Colonic mucosa (tissue), 4 donors: ENCODE measurements around the gene NFE2L1. TPM values are rescaled to one million over a fixed set of nuclear protein-coding genes. Genes with fewer than 3 reads are reported as not detected.

Source experiments
- DNase-seq: peaks from one replicate; pipeline ENCODE4 v3.0.0-alpha.2; 2020
- H3K27ac ChIP-seq: fragments of 200-600 bp; one replicate; pipeline ENCODE4 v1.8.0; 2021
- H3K27me3 ChIP-seq: fragments of 200-600 bp; one replicate; pipeline ENCODE4 v1.8.0; 2021
- H3K36me3 ChIP-seq: fragments of 200-600 bp; one replicate; pipeline ENCODE4 v1.8.0; 2021
- H3K4me1 ChIP-seq: fragments of 200-600 bp; one replicate; pipeline ENCODE4 v1.8.0; 2021; ENCODE audit warnings: mild to moderate bottlenecking
- H3K4me3 ChIP-seq: fragments of 200-600 bp; one replicate; pipeline ENCODE4 v1.8.0; 2021
- H3K9ac ChIP-seq, 2 donors: one replicate each; pipeline ENCODE4 v1.7.0; 2013; ENCODE audit warnings: control low read depth in 2 of 2, low read depth in 2 of 2, low read length in 2 of 2
- H3K9me3 ChIP-seq: fragments of 200-600 bp; one replicate; pipeline ENCODE4 v1.8.0; 2021
- CTCF ChIP-seq: fragments of 200-600 bp; IDR thresholded peaks from one replicate; pipeline ENCODE4 v1.8.0; 2022; ENCODE audit warnings: antibody characterized with exemption, mild to moderate bottlenecking
- intact Hi-C: fragments of 100-400 bp; cut with DNase I; formaldehyde crosslinking; loops from one replicate; pipeline ENCODE4 v1.14.1; 2022
- total RNA-seq, 2 donors: library from RNA; stranded (reverse); fragmentation: NEBNext Ultra II Directional in 1 of 2; extraction: Animal tissue kit (Norgen Biotek cat#: 25700) in 1 of 2; gene quantifications; one replicate each; pipeline ENCODE4 v1.2.1, GENCODE V29; 2021
- donor health status: healthy.
- donor health status: DM: no; HTN: no; CAD: no.
- donor health status: DM: no; HTN: no; CAD: no.

NFE2L1 gene
- total RNA-seq, 2 donors from 2014 or later, result 158 to 264 TPM

DNA sequence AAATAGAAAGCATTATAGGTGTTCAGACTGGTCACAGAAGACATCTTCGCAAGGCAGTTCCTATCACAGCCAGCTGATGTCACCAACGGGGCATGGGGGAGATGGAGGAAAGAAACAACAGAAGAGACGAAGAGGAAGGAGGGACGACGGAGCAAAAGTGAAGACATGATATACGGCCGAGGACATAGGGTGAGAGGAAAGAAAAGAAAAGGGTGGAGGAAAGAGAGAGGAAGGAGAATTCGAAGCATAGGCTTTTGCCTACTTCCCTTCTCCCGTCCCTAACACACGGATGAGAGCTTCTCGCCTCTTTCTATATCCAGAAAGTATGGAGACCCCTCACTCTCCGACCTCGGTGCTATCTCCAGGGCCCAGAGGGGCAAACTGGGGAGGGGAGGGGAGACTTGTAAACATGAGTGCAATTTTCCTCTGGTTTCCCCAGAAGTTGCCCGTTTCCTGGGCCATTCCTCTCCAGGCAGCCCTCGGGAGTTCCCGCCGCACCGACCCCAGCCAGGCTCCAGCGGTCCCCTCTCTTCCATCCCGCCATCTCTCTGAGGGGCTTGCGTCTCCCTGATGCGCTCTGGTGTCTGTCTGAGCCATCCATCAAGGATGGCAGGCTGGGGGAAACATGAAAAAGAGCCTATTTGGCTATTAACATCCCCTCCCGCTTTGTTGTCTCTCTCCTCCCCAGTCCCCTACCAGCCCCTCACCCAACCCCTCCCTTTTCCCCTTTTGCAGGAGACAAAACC, 36.6 kb upstream of the NFE2L1 start:
- no peaks in the 10 kb centered on the region for H3K9me3 ChIP-seq
- H3K27me3 ChIP-seq, result peaks cover 15% of the 10 kb centered on the region
- peak overlapping the region in 1 of 2 donors; percentile 30 for H3K9ac ChIP-seq
- peak overlapping the region; percentile 21 for H3K4me3 ChIP-seq
- peaks cover 5% of the 10 kb centered on the region for H3K4me1 ChIP-seq
- peak; percentile 27 for TF ChIP-seq CTCF
- intact Hi-C loops, result no loop called here
- DNase-seq, result no peak
- no peaks in the 10 kb centered on the region for H3K36me3 ChIP-seq
- no peak overlapping the region for H3K27ac ChIP-seq

DNA sequence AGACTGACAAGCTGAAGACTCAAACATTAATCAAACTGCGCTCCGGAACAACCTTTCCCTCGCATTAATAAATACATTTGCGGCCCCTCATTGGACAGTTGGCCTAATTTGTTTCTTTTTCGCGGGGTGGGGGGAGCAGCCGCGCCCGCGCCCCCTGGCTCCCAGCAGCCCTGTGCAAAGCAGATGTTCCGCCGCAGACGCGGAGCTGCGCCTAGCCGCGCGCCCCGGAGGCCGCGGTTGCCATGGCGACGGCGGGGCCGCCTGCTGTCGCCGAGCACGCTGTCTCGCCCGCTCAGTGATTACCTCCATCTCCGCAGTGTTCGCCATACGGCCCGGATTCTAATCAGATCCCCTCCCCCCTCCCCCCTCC, 36.0 kb upstream of the NFE2L1 start:
- Histone ChIP-seq H3K4me1 (peaks cover 5% of the 10 kb centered on the region), H3K4me3 (peak overlapping the region; percentile 21), H3K9me3 (no peaks in the 10 kb centered on the region), H3K36me3 (no peaks in the 10 kb centered on the region), H3K27me3 (peaks cover 15% of the 10 kb centered on the region), H3K9ac (peak overlapping the region in 1 of 2 donors; percentile 30), H3K27ac (no peak overlapping the region)
- no peak for DNase-seq
- intact Hi-C loops, result no loop called here
- no peak for TF ChIP-seq CTCF

DNA sequence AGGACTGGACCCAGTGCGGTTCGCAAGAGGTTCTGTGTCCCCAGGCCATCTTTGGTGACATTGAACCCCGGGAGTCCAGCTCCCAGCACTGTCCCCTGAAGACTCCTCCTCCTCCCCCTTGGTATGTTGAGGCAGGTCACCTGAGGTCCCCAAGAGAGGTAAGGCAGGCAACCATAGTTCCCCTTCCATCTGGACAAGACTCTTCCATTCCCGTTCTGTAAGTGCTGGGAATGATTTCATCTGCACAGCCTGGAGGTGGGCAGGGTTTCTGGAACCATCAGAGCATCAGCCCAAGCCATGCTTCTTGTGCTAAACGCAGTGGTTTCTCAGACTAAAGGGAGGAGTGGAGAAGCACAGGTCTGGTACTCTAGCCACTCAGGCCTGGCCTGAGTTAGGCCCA, 35.5 kb upstream of the NFE2L1 start:
- intact Hi-C loops, result no loop called here
- H3K4me1 ChIP-seq, result peaks cover 5% of the 10 kb centered on the region
- H3K4me3 ChIP-seq, result no peak overlapping the region

GRCh38 chr17:48013876-48014594, 34.1 kb upstream of the NFE2L1 start:
- peaks cover 15% of the 10 kb centered on the region for H3K27me3 ChIP-seq
- no peak overlapping the region for H3K4me3 ChIP-seq
- no peak overlapping the region for H3K27ac ChIP-seq
- no peak for DNase-seq
- no peak for TF ChIP-seq CTCF
- H3K4me1 ChIP-seq, result peaks cover 5% of the 10 kb centered on the region
- H3K9me3 ChIP-seq, result no peaks in the 10 kb centered on the region
- intact Hi-C loops, result no loop called here
- H3K9ac ChIP-seq, result no peak overlapping the region
- no peaks in the 10 kb centered on the region for H3K36me3 ChIP-seq

More for the DNA sequence above, 35.5 kb upstream of the NFE2L1 start:
- no peak overlapping the region for H3K9ac ChIP-seq
- H3K9me3 ChIP-seq, result no peaks in the 10 kb centered on the region
- no peak overlapping the region for H3K27ac ChIP-seq
- H3K27me3 ChIP-seq, result peaks cover 15% of the 10 kb centered on the region
- TF ChIP-seq CTCF, result no peak
- no peak for DNase-seq
- H3K36me3 ChIP-seq, result no peaks in the 10 kb centered on the region

- H3K4me3 ChIP-seq, result no peak overlapping the region
- intact Hi-C loops, result no loop called here
- no peak for TF ChIP-seq CTCF
- peaks cover 5% of the 10 kb centered on the region for H3K4me1 ChIP-seq
- peaks cover 15% of the 10 kb centered on the region for H3K27me3 ChIP-seq
- H3K27ac ChIP-seq, result no peak overlapping the region
- no peak for DNase-seq
- H3K9ac ChIP-seq, result no peak overlapping the region
- H3K36me3 ChIP-seq, result no peaks in the 10 kb centered on the region
- no peaks in the 10 kb centered on the region for H3K9me3 ChIP-seq
Observed at GRCh38 chr17:48014595-48015111, 33.5 kb upstream of the NFE2L1 start.
